Neural progenitor cell (in vitro differentiated cells): Measurements from ENCODE around the gene C1orf21.

ENCODE experiments used
- CTCF ChIP-seq: fragments of 200-600 bp; sonication (generic); IDR thresholded peaks from 2 replicates; pipeline ENCODE4 v1.5.1; 2017; ENCODE audit warnings: antibody characterized with exemption, mild to moderate bottlenecking
- EZH2 ChIP-seq: fragments of 200-600 bp; sonication (generic); IDR thresholded peaks from 2 replicates; pipeline ENCODE4 v1.6.1; 2017; ENCODE audit warnings: antibody characterized with exemption, mild to moderate bottlenecking, moderate library complexity

GRCh38 chr1:184660462-184661191, 273.8 kb downstream of the C1orf21 start:
- TF ChIP-seq CTCF (no peak), EZH2 (no peak)
